Bronchial epithelial cell (primary cell): Measurements from ENCODE around the gene MAN1C1. TPM values are rescaled to one million over a fixed set of nuclear protein-coding genes. Genes with fewer than 3 reads are reported as not detected.

Experiments
- DNase-seq: peaks from one replicate; pipeline ENCODE4 v3.0.0-alpha.2; 2010; ENCODE audit warnings: low read depth
- FAIRE-seq: peaks from 2 replicates; lab custom pipeline; 2011; peaks lifted over from hg19 to GRCh38; lab: Jason Lieb, UNC
- H3K27me3 ChIP-seq: 2 replicates; pipeline ENCODE4 v1.5.1; 2011; ENCODE audit warnings: low read length; ENCODE audit not compliant: control insufficient read depth, insufficient read depth
- H3K36me3 ChIP-seq: 2 replicates; pipeline ENCODE4 v1.5.1; 2011; ENCODE audit warnings: low read length; ENCODE audit not compliant: control insufficient read depth, insufficient read depth
- H3K4me3 ChIP-seq: 2 replicates; pipeline ENCODE4 v1.5.1; 2011; ENCODE audit warnings: mild to moderate bottlenecking, low read depth, low read length, control low read depth
- total RNA-seq: library from RNA; depleted of rRNA; stranded (reverse); fragments of >200 nt; gene quantifications from 2 replicates; pipeline ENCODE4 v1.2.1, GENCODE V29; 2014
- TF ChIP-seq, protein P1 (sequence below): IDR thresholded peaks from 2 replicates; pipeline ENCODE4 v1.5.1; 2011; ENCODE audit warnings: mild to moderate bottlenecking, moderate library complexity, low read length, control low read depth, inconsistent platforms; ENCODE audit not compliant: insufficient read depth, severe bottlenecking

MAN1C1 gene
- total RNA-seq, 1 donor from 2014 or later: under 0.01 TPM

DNA sequence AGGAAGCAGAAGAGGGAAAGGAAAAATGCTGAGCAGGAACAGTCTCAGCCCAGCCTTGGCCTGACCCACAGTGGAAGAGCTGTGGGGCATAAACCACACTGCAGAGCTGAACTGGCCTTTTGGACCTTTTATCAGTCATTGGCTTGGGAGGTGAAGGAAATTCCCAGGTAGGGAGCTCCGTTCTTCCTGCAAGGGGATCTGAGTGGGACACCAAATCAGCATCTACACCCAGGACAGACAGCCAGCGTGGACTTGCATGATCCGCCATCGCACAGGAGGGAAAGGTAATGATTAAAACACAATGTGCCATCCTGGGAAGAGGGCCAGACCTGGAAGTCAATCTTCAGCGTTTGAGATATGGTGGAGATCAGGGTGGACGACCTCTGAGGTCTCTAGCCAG, 202.0 kb downstream of the MAN1C1 start:
- FAIRE-seq (no peak), DNase-seq (no peak)
- Histone ChIP-seq H3K27me3 (no peaks in the 10 kb centered on the region), H3K36me3 (peaks cover 10% of the 10 kb centered on the region), H3K4me3 (no peak overlapping the region)
- TF ChIP-seq, protein P1, sequence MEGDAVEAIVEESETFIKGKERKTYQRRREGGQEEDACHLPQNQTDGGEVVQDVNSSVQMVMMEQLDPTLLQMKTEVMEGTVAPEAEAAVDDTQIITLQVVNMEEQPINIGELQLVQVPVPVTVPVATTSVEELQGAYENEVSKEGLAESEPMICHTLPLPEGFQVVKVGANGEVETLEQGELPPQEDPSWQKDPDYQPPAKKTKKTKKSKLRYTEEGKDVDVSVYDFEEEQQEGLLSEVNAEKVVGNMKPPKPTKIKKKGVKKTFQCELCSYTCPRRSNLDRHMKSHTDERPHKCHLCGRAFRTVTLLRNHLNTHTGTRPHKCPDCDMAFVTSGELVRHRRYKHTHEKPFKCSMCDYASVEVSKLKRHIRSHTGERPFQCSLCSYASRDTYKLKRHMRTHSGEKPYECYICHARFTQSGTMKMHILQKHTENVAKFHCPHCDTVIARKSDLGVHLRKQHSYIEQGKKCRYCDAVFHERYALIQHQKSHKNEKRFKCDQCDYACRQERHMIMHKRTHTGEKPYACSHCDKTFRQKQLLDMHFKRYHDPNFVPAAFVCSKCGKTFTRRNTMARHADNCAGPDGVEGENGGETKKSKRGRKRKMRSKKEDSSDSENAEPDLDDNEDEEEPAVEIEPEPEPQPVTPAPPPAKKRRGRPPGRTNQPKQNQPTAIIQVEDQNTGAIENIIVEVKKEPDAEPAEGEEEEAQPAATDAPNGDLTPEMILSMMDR: no peak

DNA sequence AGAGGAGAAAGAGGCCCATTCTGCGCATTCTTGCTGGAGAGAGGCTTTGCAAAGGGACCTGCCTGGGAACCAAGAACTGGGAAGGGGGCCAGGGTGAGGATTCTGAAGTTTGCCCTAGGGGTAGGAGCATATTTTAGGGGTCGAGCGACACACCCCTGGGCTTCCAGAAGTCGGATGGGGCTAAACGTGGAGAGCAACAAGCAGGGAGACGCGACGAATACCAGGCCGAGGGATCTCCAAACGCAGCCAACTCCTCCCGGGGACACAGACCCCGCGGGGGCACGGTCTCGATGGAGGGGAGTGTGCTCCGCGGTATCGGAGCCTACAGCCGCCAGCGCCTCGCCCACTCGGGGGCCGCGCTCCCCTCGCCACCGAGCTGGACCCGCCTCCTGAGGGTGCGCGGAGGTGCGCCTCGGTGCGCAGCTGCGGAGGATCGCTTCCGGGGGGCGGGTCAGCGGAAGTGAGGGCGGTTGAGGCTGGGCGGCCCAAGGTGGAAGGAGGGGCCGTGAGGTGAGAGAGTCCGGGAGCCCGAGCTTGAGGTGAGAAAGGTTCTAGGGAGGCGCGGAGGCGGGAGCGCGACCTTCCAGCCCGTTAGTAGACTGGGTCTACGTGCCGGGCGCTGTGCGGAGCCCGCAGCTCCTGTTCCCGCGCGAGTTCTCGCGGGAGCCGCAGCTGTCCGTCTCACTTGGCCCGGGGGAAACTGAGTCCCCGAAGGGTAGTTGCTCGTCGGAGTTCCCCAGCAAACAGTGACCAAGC, 203.1 kb downstream of the MAN1C1 start, which contains the start of gene MTFR1L:
MTFR1L (plus strand) TSS at position 464 of the 756 bp plus-strand sequence. CDS start 3,151 bp downstream, outside the sequence.
- Histone ChIP-seq H3K36me3 (peaks cover 7% of the 10 kb centered on the region), H3K4me3 (peak within 1 kb of the TSS; percentile 84), H3K27me3 (no peaks in the 10 kb centered on the region)
- no peak for FAIRE-seq
- DNase-seq: peak; percentile 76
- TF ChIP-seq, protein P1: no peak

DNA sequence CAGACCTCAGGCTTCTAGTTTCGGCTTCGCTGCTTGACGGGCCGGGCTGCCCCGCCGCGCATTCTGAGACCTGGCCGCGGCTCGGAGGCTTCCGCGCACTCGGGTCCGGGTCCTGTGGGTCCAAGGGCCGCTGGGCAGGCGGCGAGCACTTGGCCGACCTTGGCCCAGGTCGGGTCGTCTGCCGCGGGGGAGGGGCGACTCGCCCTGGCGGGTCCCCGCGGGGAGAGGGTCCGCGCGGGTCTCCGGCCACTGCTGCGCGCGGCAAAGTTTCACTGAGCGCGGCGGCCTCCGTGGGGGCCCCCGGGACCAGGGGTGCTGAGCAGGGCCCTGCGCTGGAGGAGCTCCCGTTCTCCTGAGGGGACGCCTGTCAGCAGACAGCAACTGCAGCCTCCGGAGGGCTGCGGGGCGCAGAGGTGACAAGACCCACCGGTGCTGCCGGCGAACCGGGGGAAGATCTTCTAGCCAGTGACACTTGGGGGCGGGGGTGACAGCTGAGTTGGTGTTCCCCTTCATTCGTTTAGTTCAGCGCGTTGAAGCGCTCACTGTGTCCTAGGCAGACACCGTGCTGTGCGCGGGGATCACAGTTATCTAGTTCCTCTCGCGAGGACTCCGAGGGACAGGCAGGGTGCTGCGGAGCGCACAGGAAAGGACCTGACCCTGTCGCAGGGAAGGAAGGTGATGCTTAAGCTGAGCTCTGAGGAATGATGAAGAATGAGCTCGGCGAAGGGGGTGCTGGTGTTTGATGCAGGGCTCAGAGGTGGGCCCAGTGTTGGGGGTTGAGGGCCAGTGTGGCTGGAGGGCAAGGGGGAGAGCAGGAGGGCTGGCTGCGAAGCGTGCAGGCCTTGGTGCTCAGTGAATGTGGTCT, 203.9 kb downstream of the MAN1C1 start:
- H3K36me3 ChIP-seq: peaks cover 3% of the 10 kb centered on the region
- peak; percentile 70 for DNase-seq
- TF ChIP-seq, protein P1: no peak
- H3K4me3 ChIP-seq: peak overlapping the region; percentile 84
- peak; percentile 32 for FAIRE-seq
- no peaks in the 10 kb centered on the region for H3K27me3 ChIP-seq

DNA sequence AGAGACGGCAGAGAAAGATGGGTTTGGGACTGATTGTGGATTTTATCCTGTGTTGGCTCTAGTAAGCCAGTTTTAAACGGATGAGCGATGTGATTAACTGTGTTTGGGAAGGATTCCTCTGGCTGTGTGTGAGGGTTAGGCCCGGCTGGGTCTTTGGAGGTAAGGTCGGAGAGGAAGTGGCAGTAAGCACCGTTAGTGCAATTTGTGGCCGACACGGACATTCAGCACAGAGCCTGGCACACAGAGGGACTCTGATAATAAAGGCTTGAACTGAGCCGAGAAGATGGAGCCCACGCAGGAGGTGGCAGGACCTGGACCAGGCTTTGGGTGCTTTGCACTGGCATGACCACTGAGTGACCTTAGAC, 204.5 kb downstream of the MAN1C1 start:
- TF ChIP-seq, protein P1: no peak
- no peak for FAIRE-seq
- peak overlapping the region; percentile 84 for H3K4me3 ChIP-seq

DNA sequence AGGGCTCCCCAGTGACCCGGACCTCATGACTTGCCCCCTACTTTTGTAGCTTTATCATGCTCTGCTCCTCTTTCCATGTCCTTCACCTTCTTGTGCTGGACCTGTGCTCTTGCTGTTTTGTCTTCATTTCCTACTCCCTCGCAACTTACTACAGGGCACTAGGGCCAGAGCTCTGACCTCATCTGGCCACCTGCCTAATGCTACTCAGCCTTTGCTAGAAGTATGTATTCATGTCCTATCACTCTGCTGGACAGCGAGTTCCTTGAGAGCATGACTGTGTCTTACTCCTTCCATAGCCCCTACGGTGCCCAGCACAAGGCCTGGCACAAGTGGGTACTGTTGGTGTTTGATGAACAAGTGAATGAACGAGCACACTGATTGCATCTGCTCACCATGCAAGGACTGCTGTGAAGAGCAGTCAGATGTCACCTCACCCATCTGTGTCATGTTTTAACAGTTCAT, 205.1 kb downstream of the MAN1C1 start:
- Histone ChIP-seq H3K27me3 (no peaks in the 10 kb centered on the region), H3K36me3 (peaks cover 9% of the 10 kb centered on the region), H3K4me3 (no peak overlapping the region)
- FAIRE-seq (no peak), DNase-seq (no peak)
- TF ChIP-seq, protein P1: no peak

More for the DNA sequence above, 204.5 kb downstream of the MAN1C1 start:
- no peak for DNase-seq
- H3K36me3 ChIP-seq: peaks cover 3% of the 10 kb centered on the region
- H3K27me3 ChIP-seq: no peaks in the 10 kb centered on the region
